Gastrocnemius medialis (tissue), 4 donors: ENCODE measurements around the gene ZBTB47.
A peak's percentile ranks its signal among the peaks of the same experiment; 100 is the strongest.

Experiments
- CTCF ChIP-seq, 5 experiments: fragments of 450-650 bp in 3 of 5; fragments of 200-600 bp in 2 of 5; sonication (generic) in 2 of 5; IDR thresholded peaks in 4 of 5; conservative IDR thresholded peaks in 1 of 5; 1 replicate in 4 of 5; 2 replicates in 1 of 5; pipeline ENCODE4 v1.5.1; 2016 to 2019; ENCODE audit warnings: antibody characterized with exemption in 5 of 5, mild to moderate bottlenecking in 3 of 5, moderate library complexity in 3 of 5
- POLR2A ChIP-seq, 2 donors: fragments of 450-650 bp; IDR thresholded peaks; one replicate each; pipeline ENCODE4 v1.6.1; 2017; ENCODE audit warnings: antibody characterized with exemption in 2 of 2, mild to moderate bottlenecking in 2 of 2, moderate library complexity in 2 of 2

- TF ChIP-seq CTCF (IDR thresholded peaks at IDR 0.05 in 4 of 5, conservative IDR thresholded peaks at IDR 0.05 in 1 of 5) (peak in 4 of 5 experiments; percentile 19 to 42 (median 30)), POLR2A (IDR thresholded peaks at IDR 0.05) (peak; percentile 30 to 63)
Observed at GRCh38 chr3:42702066-42702951, 48.8 kb downstream of the ZBTB47 start, which contains the start of gene HHATL.
